Camera-type eye (tissue), 1 donor: ENCODE measurements around the gene CCDC121. TPM values are rescaled to one million over a fixed set of nuclear protein-coding genes. Genes with fewer than 3 reads are reported as not detected.

Source experiments
- total RNA-seq: library from RNA; depleted of rRNA; stranded (reverse); fragments of >200 nt; gene quantifications from one replicate; pipeline ENCODE4 v1.2.3, GENCODE V29; 2014

Gene CCDC121, protein sequence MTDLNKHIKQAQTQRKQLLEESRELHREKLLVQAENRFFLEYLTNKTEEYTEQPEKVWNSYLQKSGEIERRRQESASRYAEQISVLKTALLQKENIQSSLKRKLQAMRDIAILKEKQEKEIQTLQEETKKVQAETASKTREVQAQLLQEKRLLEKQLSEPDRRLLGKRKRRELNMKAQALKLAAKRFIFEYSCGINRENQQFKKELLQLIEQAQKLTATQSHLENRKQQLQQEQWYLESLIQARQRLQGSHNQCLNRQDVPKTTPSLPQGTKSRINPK
- total RNA-seq: 12.6 TPM

DNA sequence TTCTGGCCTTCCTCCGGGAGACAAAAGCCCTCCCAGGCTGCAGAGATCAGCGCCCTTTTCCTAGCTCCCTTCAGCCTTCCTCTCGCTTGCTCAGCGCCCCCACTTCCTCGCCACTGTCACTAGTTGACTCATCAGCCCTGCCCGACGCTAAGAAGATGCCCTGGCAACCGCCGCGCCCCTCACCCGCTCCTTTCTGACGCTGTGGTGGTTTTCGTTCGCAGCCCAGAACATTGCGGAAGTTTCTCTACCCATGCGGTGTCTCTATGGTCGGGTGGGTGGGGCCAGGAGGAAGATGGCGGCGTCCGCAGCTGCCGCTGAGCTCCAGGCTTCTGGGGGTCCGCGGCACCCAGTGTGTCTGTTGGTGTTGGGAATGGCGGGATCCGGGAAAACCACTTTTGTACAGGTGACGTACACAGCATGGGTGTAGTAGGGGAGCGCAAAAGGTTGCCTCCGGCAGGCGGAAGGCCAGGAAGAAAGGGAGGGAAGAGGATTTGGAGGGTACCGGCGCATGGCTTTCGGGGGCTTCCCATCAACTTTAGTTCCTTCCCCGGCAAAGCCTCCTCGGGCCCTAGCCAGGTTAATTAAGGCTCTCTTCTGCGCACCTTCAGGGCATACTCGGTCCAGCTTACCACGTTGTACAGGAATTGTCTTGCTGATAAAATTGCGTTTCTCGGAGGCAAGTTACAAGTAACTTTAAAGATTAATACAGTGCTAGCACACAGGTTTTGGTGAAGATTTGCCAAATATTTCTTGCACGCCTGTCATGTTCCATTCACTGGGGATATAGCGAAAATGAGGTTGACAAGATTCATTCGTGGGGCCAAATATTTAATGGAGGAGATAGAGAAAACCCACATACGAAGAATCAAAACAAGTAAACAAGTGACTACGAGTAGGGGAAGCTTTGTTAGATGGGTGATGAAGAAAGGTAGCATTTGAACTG lies at the start of gene CCDC121, which contains the start of gene GPN1:
CCDC121 (minus strand) TSS at position 246 of the 943 bp plus-strand sequence. CDS start 1,213 bp downstream, outside the sequence.
GPN1 (plus strand) TSS at position 284 of the 943 bp plus-strand sequence; CDS start at position 293, 9 bp downstream.

DNA sequence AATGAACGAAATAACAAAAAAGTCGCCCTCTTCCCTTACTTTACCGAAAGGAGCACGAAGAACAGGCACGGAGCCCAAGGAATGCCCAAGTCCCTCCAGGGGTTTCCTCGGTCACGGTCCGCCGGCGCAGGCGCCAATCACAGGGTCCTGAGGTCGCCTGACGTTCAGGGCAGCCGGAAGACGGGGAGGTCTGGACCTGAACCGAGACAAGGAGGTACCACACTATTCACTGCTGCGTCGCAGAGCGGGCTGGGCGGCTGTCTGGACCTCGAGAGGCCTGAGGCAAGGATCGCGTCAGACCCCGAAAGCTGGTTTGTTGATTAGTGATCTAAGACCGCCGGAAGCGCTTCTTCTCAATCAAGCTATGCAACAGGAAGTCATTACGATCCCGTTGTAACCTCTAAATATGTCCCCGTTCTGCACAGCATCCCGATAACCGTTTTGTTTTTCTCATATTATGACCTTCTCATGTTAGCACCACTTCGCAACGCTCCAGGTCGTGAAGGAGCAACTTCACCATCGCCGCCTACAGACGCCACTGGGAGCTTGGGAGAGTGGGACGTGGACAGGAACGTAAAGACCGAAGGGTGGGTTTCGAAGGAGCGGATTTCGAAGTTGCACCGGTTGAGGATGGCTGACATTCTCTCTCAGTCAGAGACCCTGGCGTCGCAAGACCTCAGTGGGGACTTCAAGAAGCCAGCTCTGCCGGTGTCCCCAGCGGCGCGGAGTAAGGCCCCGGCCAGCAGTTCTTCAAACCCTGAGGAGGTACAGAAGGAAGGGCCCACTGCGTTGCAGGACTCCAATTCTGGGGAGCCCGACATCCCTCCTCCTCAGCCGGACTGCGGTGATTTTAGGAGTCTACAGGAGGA lies 34.7 kb upstream of the CCDC121 start, which contains the start of the genes SLC4A1AP and SUPT7L:
SLC4A1AP (plus strand) TSS at position 605 of the 869 bp plus-strand sequence; CDS start at position 631, 26 bp downstream.
SUPT7L (minus strand) TSS at position 330 of the 869 bp plus-strand sequence. CDS start 1,422 bp downstream, outside the sequence.

DNA sequence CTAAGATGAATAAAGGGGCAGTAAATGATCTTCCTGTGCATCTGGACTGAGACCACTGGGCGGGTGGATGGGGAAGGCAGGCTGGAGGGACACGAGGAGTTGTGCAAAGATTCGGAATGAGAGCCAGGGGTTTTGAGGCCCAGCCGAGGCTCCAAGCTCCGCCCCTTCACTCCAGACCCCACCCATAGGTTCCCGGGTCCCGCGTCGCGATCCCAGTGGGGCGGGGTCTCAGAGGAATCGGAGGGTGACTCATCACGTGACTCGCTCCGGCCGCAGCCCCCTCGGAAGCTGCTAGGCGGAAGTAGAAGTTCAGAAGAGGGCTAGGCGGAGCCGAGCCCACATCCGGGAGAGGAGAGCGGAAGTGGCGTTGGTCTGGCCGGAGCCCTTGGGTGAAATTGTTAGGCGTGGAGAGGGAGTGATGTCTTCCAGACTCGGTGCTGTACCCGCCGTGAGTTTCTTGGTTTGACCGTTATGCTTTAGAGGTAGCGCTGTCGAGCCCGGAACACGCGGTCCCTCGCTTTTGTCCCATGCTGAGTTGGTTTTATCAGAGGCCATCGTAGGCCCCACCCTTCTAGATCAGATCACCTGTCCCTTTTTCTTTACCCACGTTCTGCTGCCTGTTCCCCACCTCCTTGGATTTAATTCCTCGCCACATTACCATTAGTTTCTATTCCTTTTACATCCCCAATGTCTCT lies 46.0 kb downstream of the CCDC121 start, which contains the start of gene ZNF512:
ZNF512 (plus strand) TSS at position 348 of the 695 bp plus-strand sequence; CDS start at position 419, 71 bp downstream.

Other genes starting within 250 kb of the CCDC121 start
- gene ZNF513, start 248.3 kb downstream of the CCDC121 start, total RNA-seq: 11.6 TPM
- gene PPM1G, start 219.4 kb downstream of the CCDC121 start, total RNA-seq: 54.4 TPM
- gene NRBP1, start 200.4 kb downstream of the CCDC121 start, total RNA-seq: 108 TPM
- not detected for gene KRTCAP3, start 186.6 kb downstream of the CCDC121 start, total RNA-seq
- 57.2 TPM for gene IFT172, start 139.3 kb downstream of the CCDC121 start, total RNA-seq
- gene FNDC4, start 133.8 kb downstream of the CCDC121 start, total RNA-seq: 13.7 TPM
- gene GCKR, start 132.2 kb downstream of the CCDC121 start, total RNA-seq: not detected
- 95.4 TPM for gene ZNF512, start 46.0 kb downstream of the CCDC121 start, total RNA-seq
- 37.1 TPM for gene GPN1, start within 50 bp of the CCDC121 start, total RNA-seq
- gene SUPT7L, start 34.6 kb upstream of the CCDC121 start, total RNA-seq: 42.6 TPM
- 38.5 TPM for gene SLC4A1AP, start 34.9 kb upstream of the CCDC121 start, total RNA-seq
- gene MRPL33, start 142.7 kb upstream of the CCDC121 start, total RNA-seq: 167 TPM